K562 (cell line): Measurements from ENCODE around the gene BCAP31. TPM values are rescaled to one million over a fixed set of nuclear protein-coding genes. Genes with fewer than 3 reads are reported as not detected.

Experiments used
- ATAC-seq: fragments of 200-7000 bp; cut with Tn5 transposase; 3 replicates; pipeline ENCODE4 v1.9.1; 2020; ENCODE audit warnings: moderate library complexity
- BruUV-seq: library from RNA; stranded (reverse); fragments of 400-500 nt; replicated peaks from 2 replicates; lab custom pipeline; 2021; lab: Mats Ljungman, UMichigan
- CTCF ChIA-PET: fragments of 300-600 bp; formaldehyde crosslinking; extraction: SDS; loops from one replicate; lab custom pipeline; 2021; ENCODE audit warnings: low intra/inter-chr PET ratio; lab: Yijun Ruan, JAX
- POLR2A ChIA-PET: fragments of 300-600, 350-650 bp; sonication (Branson Sonifier 250); formaldehyde crosslinking; extraction: SDS; loops from one replicate; lab custom pipeline; 2021; ENCODE audit warnings: antibody characterized with exemption, inconsistent platforms; lab: Yijun Ruan, JAX
- DNase-seq, 4 experiments: peaks; one replicate each; pipeline versions ENCODE4 v3.0.0 to v3.0.0-alpha.2; 2011 to 2018; ENCODE audit warnings: low spot score in 3 of 4, mixed read lengths in 3 of 4; ENCODE audit errors: extremely low read depth in 1 of 4
- FAIRE-seq: peaks from 2 replicates; lab custom pipeline; 2011; peaks lifted over from hg19 to GRCh38; lab: Jason Lieb, UNC
- H2AFZ ChIP-seq: 2 replicates; pipeline ENCODE4 v1.6.0; 2011; ENCODE audit warnings: low read depth, low read length, control low read depth, inconsistent platforms
- H3K27ac ChIP-seq: fragments of 200-600 bp; 3 replicates; pipeline ENCODE4 v1.8.0; 2011; ENCODE audit warnings: low read depth, mild to moderate bottlenecking, control low read depth, inconsistent platforms, low read length, moderate library complexity, mixed read lengths; ENCODE audit errors: extremely low read depth
- H3K27me3 ChIP-seq, 2 experiments: fragments of 300-600 bp in 1 of 2; 2 replicates in 1 of 2; 3 replicates in 1 of 2; pipeline versions ENCODE4 v1.6.0 to v1.8.0; 2011; ENCODE audit warnings: inconsistent platforms in 2 of 2, low read length in 2 of 2, mild to moderate bottlenecking in 1 of 2, mixed read lengths in 1 of 2, moderate library complexity in 1 of 2; ENCODE audit not compliant: control insufficient read depth in 2 of 2, insufficient read depth in 2 of 2
- H3K36me3 ChIP-seq: fragments of 300-600 bp; 3 replicates; pipeline ENCODE4 v1.8.0; 2011; ENCODE audit warnings: mild to moderate bottlenecking, low read length, inconsistent platforms; ENCODE audit not compliant: control insufficient read depth, insufficient read depth
- H3K4me1 ChIP-seq, 2 experiments: fragments of 200-600 bp in 1 of 2; replicated peaks in 1 of 2; 2 replicates in 1 of 2; 3 replicates in 1 of 2; pipeline versions ENCODE4 v1.5.1 to v1.8.0; 2011; ENCODE audit warnings: inconsistent platforms in 2 of 2, low read length in 2 of 2, mild to moderate bottlenecking in 1 of 2, mixed read lengths in 1 of 2, moderate library complexity in 1 of 2; ENCODE audit not compliant: control insufficient read depth in 2 of 2, insufficient read depth in 2 of 2
- H3K4me2 ChIP-seq: 2 replicates; pipeline ENCODE4 v1.6.1; 2011; ENCODE audit warnings: low read length, control low read depth, inconsistent platforms, mixed read lengths; ENCODE audit not compliant: insufficient read depth
- H3K4me3 ChIP-seq: fragments of 200-600 bp; sonication (generic), shearing (Covaris generic); 2 replicates; pipeline ENCODE4 v1.5.1; 2016; ENCODE audit warnings: control low read depth, inconsistent platforms
- H3K79me2 ChIP-seq: fragments of 200-600 bp; 3 replicates; pipeline ENCODE4 v1.8.0; 2011; ENCODE audit warnings: low read length, inconsistent platforms; ENCODE audit not compliant: control insufficient read depth, insufficient read depth
- H3K9ac ChIP-seq, 2 experiments: 2 replicates each; pipeline versions ENCODE4 v1.6.0 to v1.6.1; 2011; ENCODE audit warnings: low read depth in 2 of 2, low read length in 2 of 2, control low read depth in 1 of 2, inconsistent platforms in 1 of 2, mild to moderate bottlenecking in 1 of 2, mixed read lengths in 1 of 2; ENCODE audit not compliant: insufficient read depth in 1 of 2
- H3K9me1 ChIP-seq: one replicate; pipeline ENCODE4 v1.6.0; 2011; ENCODE audit warnings: inconsistent platforms, mild to moderate bottlenecking, low read length, moderate library complexity; ENCODE audit not compliant: control insufficient read depth, insufficient read depth
- H3K9me3 ChIP-seq: replicated peaks from 2 replicates; pipeline ENCODE4 v1.5.1; 2011; ENCODE audit warnings: low read depth, low read length, inconsistent platforms; ENCODE audit not compliant: control insufficient read depth, insufficient read depth
- H4K20me1 ChIP-seq: replicated peaks from 2 replicates; pipeline ENCODE4 v1.6.1; 2011; ENCODE audit warnings: low read length, inconsistent platforms, mixed read lengths; ENCODE audit not compliant: control insufficient read depth, insufficient read depth
- CBFA2T3 ChIP-seq: fragments of 450-650 bp; IDR thresholded peaks from 2 replicates; pipeline ENCODE4 v1.6.1; 2017
- CTBP1 ChIP-seq: fragments of 450-650 bp; IDR thresholded peaks from 2 replicates; pipeline ENCODE4 v1.6.1; 2016; ENCODE audit warnings: borderline replicate concordance
- DPF2 ChIP-seq: fragments of 450-650 bp; IDR thresholded peaks from 2 replicates; pipeline ENCODE4 v1.6.1; 2016
- EGR1 ChIP-seq: fragments of 450-650 bp; conservative IDR thresholded peaks from 2 replicates; pipeline ENCODE4 v1.6.1; 2017; ENCODE audit warnings: mild to moderate bottlenecking
- ETV1 ChIP-seq: fragments of 450-650 bp; conservative IDR thresholded peaks from 2 replicates; pipeline ENCODE4 v1.6.1; 2016; ENCODE audit warnings: missing genetic modification characterization, control low read depth, low read depth, missing compliant biosample characterization
- GATA2 ChIP-seq: sonication (generic); formaldehyde crosslinking; IDR thresholded peaks from 2 replicates; pipeline ENCODE4 v1.4.0; 2020; ENCODE audit warnings: mild to moderate bottlenecking, missing genetic modification reagents
- HDAC2 ChIP-seq: fragments of 450-650 bp; IDR thresholded peaks from 2 replicates; pipeline ENCODE4 v1.6.1; 2016; ENCODE audit warnings: mild to moderate bottlenecking
- JUN ChIP-seq, 2 experiments: sonication (generic) in 1 of 2; formaldehyde crosslinking in 1 of 2; IDR thresholded peaks; 2 replicates each; pipeline versions ENCODE4 v1.6.1 to v1.8.0; 2012 to 2022; ENCODE audit warnings: borderline replicate concordance in 2 of 2, mild to moderate bottlenecking in 2 of 2, improper control_type of control experiment in 1 of 2, low read depth in 1 of 2, low read length in 1 of 2, missing genetic modification reagents in 1 of 2
- KDM5B ChIP-seq: fragments of 200-600 bp; sonication (generic); IDR thresholded peaks from 2 replicates; pipeline ENCODE4 v1.6.1; 2012; ENCODE audit warnings: low read depth, mild to moderate bottlenecking, moderate library complexity, low read length, control low read depth, inconsistent platforms; ENCODE audit not compliant: insufficient replicate concordance
- MED1 ChIP-seq: sonication (generic); formaldehyde crosslinking; IDR thresholded peaks from 2 replicates; pipeline ENCODE4 v1.8.1; 2023; ENCODE audit warnings: missing genetic modification reagents, borderline replicate concordance
- NCOR1 ChIP-seq: fragments of 450-650 bp; IDR thresholded peaks from 2 replicates; pipeline ENCODE4 v1.6.1; 2016; ENCODE audit warnings: mild to moderate bottlenecking, moderate library complexity
- NFIC ChIP-seq: fragments of 450-650 bp; IDR thresholded peaks from 2 replicates; pipeline ENCODE4 v1.6.1; 2017; ENCODE audit warnings: mild to moderate bottlenecking, inconsistent platforms
- NFRKB ChIP-seq: fragments of 450-650 bp; IDR thresholded peaks from 2 replicates; pipeline ENCODE4 v1.6.1; 2016; ENCODE audit warnings: low read depth
- PHF8 ChIP-seq: fragments of 200-600 bp; sonication (generic); IDR thresholded peaks from 2 replicates; pipeline ENCODE4 v1.6.1; 2012; ENCODE audit warnings: mixed run types, mild to moderate bottlenecking, inconsistent platforms, low read length, moderate library complexity, borderline replicate concordance
- POLR2B ChIP-seq: fragments of 450-650 bp; IDR thresholded peaks from 2 replicates; pipeline ENCODE4 v1.6.1; 2018; ENCODE audit warnings: low read depth; ENCODE audit not compliant: partially characterized antibody
- RBM14 ChIP-seq: fragments of 200-400 bp; formaldehyde crosslinking; IDR thresholded peaks from 2 replicates; pipeline ENCODE4 v1.6.1; 2018; ENCODE audit warnings: low read depth, mild to moderate bottlenecking, low read length, moderate library complexity, borderline replicate concordance; ENCODE audit not compliant: insufficient read depth
- RBM25 ChIP-seq: fragments of 200-400 bp; formaldehyde crosslinking; IDR thresholded peaks from 2 replicates; pipeline ENCODE4 v1.6.1; 2018; ENCODE audit warnings: low read length, low read depth, moderate library complexity; ENCODE audit not compliant: severe bottlenecking
- SUPT5H ChIP-seq: fragments of 450-650 bp; IDR thresholded peaks from 2 replicates; pipeline ENCODE4 v1.6.1; 2016
- TAF1 ChIP-seq: IDR thresholded peaks from 2 replicates; pipeline ENCODE4 v1.6.1; 2011; ENCODE audit warnings: mild to moderate bottlenecking, low read length, moderate library complexity; ENCODE audit not compliant: insufficient read depth, control insufficient read depth, severe bottlenecking; ENCODE audit errors: extremely low read depth
- XRCC5 ChIP-seq: fragments of 200-400 bp; formaldehyde crosslinking; IDR thresholded peaks from 2 replicates; pipeline ENCODE4 v1.6.1; 2017; ENCODE audit warnings: low read depth, mild to moderate bottlenecking, low read length
- ZFX ChIP-seq: sonication (generic); formaldehyde crosslinking; IDR thresholded peaks from 2 replicates; pipeline ENCODE4 v1.8.0; 2022; ENCODE audit warnings: mild to moderate bottlenecking, missing genetic modification reagents, moderate library complexity
- ZNF77 ChIP-seq: fragments of 250-450 bp; sonication (Bioruptor Pico); IDR thresholded peaks from 2 replicates; pipeline ENCODE4 v1.5.0; 2020
- WGBS: fragments of 100-300 bp; shearing (Covaris generic); methylation state at CpG from one replicate; pipeline ENCODE4 v1.1.6; 2016; ENCODE audit warnings: low coverage, mixed read lengths; ENCODE audit not compliant: insufficient coverage; ENCODE audit errors: missing lambda C conversion rate; 5-methylcytosine and 5-hydroxymethylcytosine counted together
- in situ Hi-C: fragments of 300-500 bp; cut with MboI; formaldehyde crosslinking; loops from 4 replicates; pipeline ENCODE4 v1.15.0; 2018; ENCODE audit warnings: inconsistent platforms, mixed read lengths
- intact Hi-C: fragments of 100-400 bp; cut with micrococcal nuclease; formaldehyde crosslinking; loops from 2 replicates; pipeline ENCODE4 v1.14.2; 2022
- polyA plus RNA-seq, 8 experiments: library from polyadenylated mRNA; depleted of rRNA in 4 of 8; stranded (reverse) in 5 of 8; unstranded in 3 of 8; fragments of >200 nt; fragmentation: Nextera tagmentation in 2 of 8; fragmentation: Illumina TruSeq in 1 of 8; extraction: Ambion mirVana in 2 of 8; extraction: Trizol in 1 of 8; gene quantifications; 2 replicates each; pipeline versions ENCODE4 v1.2.1 to v1.2.3, GENCODE V29; 2011 to 2014; ENCODE audit warnings: inconsistent platforms in 1 of 8, missing spikeins in 1 of 8
- total RNA-seq, 7 experiments: library from RNA; depleted of rRNA in 6 of 7; stranded (reverse); fragments of >200 nt in 6 of 7; fragmentation: Illumina TruSeq in 2 of 7; extraction: Trizol in 2 of 7; gene quantifications; 2 replicates each; pipeline versions ENCODE4 v1.2.1 to v1.2.3, GENCODE V29; 2011 to 2021; ENCODE audit warnings: low replicate concordance in 1 of 7

Gene BCAP31
- total and polyA plus RNA-seq, 9 of the 15 experiments (the other 6 are each of a cell fraction or from before 2014, with no cell fraction given) = 156 to 683 (median 188) TPM

DNA sequence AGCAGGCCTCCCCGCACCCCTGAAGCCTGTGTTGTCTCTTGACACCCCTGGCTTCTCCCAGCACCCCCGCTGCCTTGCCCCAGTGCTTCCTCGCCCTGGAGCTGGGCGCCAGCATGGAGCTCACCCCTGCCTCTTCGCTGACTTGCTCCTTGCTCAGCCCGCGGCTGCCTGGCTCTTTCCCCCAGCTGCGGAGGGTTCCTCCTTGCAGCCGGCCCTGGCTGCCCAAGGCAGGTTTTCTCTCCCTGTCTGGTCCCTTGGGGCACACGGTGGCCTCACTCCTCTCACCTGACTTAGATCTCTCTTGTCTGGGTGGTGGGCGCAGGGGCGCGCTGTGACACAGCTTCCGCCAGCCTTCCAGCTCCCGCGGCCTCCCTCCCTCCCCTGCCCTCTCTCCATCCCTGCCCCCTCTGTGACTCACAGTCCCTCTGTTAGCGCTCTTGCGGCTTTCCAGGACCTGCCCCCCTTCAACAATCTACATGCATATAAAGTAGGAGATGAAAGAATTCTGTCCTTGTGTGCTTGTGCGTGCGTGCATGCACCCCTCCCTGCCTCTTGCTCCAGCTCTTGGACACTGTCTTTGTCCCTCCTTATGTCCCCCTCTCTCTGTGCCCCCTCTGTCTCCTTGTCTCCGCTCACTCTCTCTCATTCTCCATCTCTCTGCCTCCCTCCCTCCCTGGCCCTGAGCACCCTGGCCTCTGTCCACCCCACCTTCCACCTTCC lies 42.1 kb upstream of the BCAP31 start:
- no peaks in the 10 kb centered on the region for H3K27me3 ChIP-seq
- peaks cover 15 to 83% of the 10 kb centered on the region in 2 experiments for H3K4me1 ChIP-seq
- ATAC-seq = peak; percentile 82
- H3K4me2 ChIP-seq = peak overlapping the region; percentile 87
- H2AFZ ChIP-seq = peak overlapping the region; percentile 86
- no peaks in the 10 kb centered on the region for H3K36me3 ChIP-seq
- POLR2A ChIA-PET = interaction anchor here (0.6 to 0.7 kb wide), 3 partner anchors 35 to 780 kb away, joined by 3 to 4 read pairs (median 3); partner anchors contain the start of gene G6PD
- intact Hi-C loops = loop anchor here (5.0 kb wide), 1 partner anchor 161 kb away; the partner anchor contains the start of gene ARHGAP4
- DNase-seq = peak; percentile 71 to 91 (median 79)
- H4K20me1 ChIP-seq = no peaks in the 10 kb centered on the region
- peak; percentile 92 for FAIRE-seq
- CTCF ChIA-PET = no interaction called here
- peak overlapping the region; percentile 99 for H3K27ac ChIP-seq
- TSS peak; percentile 83 for BruUV-seq
- WGBS = 0% methylated on average over 14 of the region's 21 CpGs
- peaks cover 14% of the 10 kb centered on the region for H3K79me2 ChIP-seq
- H3K9ac ChIP-seq = peak overlapping the region; percentile 92 to 96
- H3K9me1 ChIP-seq = no peaks in the 10 kb centered on the region
- H3K4me3 ChIP-seq = peak overlapping the region; percentile 51
- H3K9me3 ChIP-seq = no peaks in the 10 kb centered on the region
- in situ Hi-C loops = no loop called here
- TF ChIP-seq KDM5B (no peak), PHF8 (peak; percentile 56; the same call in 1 of the 2 replicates), ZNF77 (CRISPR knock-in tag) (no peak), SUPT5H (peak; percentile 73), HDAC2 (peak; percentile 42; the same call in 1 of the 2 replicates), GATA2 (no peak), CTBP1 (peak; percentile 17; the same call in 1 of the 2 replicates), POLR2B (peak; percentile 47), XRCC5 (0 out of 2 replicates have a peak, but pooled peaks have one; percentile 9), RBM14 (0 out of 2 replicates have a peak, but pooled peaks have one; percentile 74), NCOR1 (peak; percentile 22; the same call in 1 of the 2 replicates), ETV1 (peak; percentile 55), DPF2 (peak; percentile 76), EGR1 (peak; percentile 46; the same call in 1 of the 2 replicates), JUN (IDR thresholded peaks at IDR 0.05; ENCODE audit: borderline replicate concordance, low read depth, low read length) (peak; percentile 60; the same call in 1 of the 2 replicates), JUN (CRISPR knock-in tag; IDR thresholded peaks at IDR 0.05; ENCODE audit: borderline replicate concordance) (no peak), NFRKB (peak; percentile 77; the same call in 1 of the 2 replicates), NFIC (peak; percentile 37), TAF1 (peak; percentile 37), ZFX (CRISPR knock-in tag) (peak; percentile 26; the same call in 1 of the 2 replicates), RBM25 (no peak), MED1 (no peak), CBFA2T3 (peak; percentile 43)
